ENCODE data around the gene CCDC12.
A peak's percentile ranks its signal among the peaks of the same experiment; 100 is the strongest.

CCDC12 gene

GRCh38 chr3:46932455-46933225, 43.9 kb downstream of the CCDC12 start:
- TF ChIP-seq CTCF (IDR thresholded peaks at IDR 0.05; ENCODE audit: low read depth, low read length, missing control alignments), result peak; percentile 38
- H3K4me3 ChIP-seq (ENCODE audit: low read depth, low read length), result no peak overlapping the region
- DNase-seq (ENCODE audit: low read depth), result no peak

GRCh38 chr3:46931631-46932331, 44.8 kb downstream of the CCDC12 start:
- no peak for DNase-seq (ENCODE audit: low read depth)
- H3K4me3 ChIP-seq (ENCODE audit: low read depth, low read length), result peak overlapping the region; percentile 23; the same call in 1 of the 2 replicates
- no peak for TF ChIP-seq CTCF (IDR thresholded peaks at IDR 0.05; ENCODE audit: low read depth, low read length, missing control alignments)

GRCh38 chr3:46930945-46931403, 45.6 kb downstream of the CCDC12 start:
- TF ChIP-seq CTCF (IDR thresholded peaks at IDR 0.05; ENCODE audit: low read depth, low read length, missing control alignments), result no peak
- DNase-seq (ENCODE audit: low read depth), result no peak
- H3K4me3 ChIP-seq (ENCODE audit: low read depth, low read length), result no peak overlapping the region

GRCh38 chr3:46930166-46930944, 46.2 kb downstream of the CCDC12 start:
- no peak overlapping the region for H3K4me3 ChIP-seq (ENCODE audit: low read depth, low read length)
- no peak for DNase-seq (ENCODE audit: low read depth)
- no peak for TF ChIP-seq CTCF (IDR thresholded peaks at IDR 0.05; ENCODE audit: low read depth, low read length, missing control alignments)

GRCh38 chr3:46929324-46929723, 47.2 kb downstream of the CCDC12 start:
- TF ChIP-seq CTCF (IDR thresholded peaks at IDR 0.05; ENCODE audit: low read depth, low read length, missing control alignments), result no peak
- H3K4me3 ChIP-seq (ENCODE audit: low read depth, low read length), result no peak overlapping the region
- DNase-seq (ENCODE audit: low read depth), result no peak

GRCh38 chr3:46928282-46928681, 48.3 kb downstream of the CCDC12 start:
- no peak for TF ChIP-seq CTCF (IDR thresholded peaks at IDR 0.05; ENCODE audit: low read depth, low read length, missing control alignments)
- DNase-seq (ENCODE audit: low read depth), result peak; percentile 70
- H3K4me3 ChIP-seq (ENCODE audit: low read depth, low read length), result no peak overlapping the region
